GM19099 (cell line): Measurements from ENCODE around the gene MEI1.
A peak's percentile ranks its signal among the peaks of the same experiment; 100 is the strongest.

ENCODE experiments used
- POLR2A ChIP-seq: IDR thresholded peaks from 3 replicates; pipeline ENCODE4 v1.6.1; 2011; ENCODE audit warnings: low read depth; ENCODE audit not compliant: insufficient read length; ENCODE audit errors: extremely low read depth

Gene MEI1, protein sequence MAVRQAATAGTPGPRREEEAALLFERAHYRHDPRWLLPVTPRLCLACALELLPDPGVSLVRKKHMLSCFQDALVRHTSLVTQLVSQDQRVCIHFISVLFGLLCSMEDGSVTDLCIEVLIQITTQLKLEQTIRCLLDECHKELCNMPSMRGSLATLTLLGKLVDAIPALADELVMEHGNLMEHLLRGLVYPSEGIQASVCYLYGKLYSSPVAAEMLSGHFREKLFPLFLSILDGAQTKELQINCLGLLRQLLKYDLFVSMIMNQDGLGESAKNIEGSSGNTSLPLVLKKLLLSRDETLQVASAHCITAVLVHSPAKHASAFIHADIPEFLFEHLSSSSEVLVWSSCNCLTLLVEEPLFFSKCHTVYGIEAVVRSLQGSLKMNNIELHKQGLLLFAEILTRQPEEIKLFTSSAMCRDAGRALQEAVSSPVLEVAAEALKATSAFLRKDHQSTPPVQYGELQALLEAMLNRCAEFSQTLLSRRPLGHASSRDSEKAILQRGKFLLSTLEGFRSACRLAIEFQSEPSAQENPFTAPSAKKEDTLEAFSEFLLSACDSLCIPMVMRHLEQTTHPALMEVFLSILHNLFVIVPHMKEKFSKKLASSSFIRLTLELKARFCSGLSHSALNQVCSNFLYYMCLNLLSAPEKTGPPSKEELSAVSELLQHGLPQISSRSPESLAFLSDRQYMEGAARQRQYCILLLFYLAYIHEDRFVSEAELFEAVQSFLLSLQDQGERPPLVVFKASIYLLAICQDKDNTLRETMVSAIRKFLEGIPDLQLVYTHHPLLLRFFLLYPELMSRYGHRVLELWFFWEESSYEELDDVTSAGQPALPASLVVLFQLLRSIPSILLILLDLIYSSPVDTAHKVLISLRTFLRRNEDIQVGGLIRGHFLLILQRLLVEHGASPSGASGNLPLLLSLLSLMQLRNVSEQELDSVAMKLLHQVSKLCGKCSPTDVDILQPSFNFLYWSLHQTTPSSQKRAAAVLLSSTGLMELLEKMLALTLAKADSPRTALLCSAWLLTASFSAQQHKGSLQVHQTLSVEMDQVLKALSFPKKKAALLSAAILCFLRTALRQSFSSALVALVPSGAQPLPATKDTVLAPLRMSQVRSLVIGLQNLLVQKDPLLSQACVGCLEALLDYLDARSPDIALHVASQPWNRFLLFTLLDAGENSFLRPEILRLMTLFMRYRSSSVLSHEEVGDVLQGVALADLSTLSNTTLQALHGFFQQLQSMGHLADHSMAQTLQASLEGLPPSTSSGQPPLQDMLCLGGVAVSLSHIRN

DNA sequence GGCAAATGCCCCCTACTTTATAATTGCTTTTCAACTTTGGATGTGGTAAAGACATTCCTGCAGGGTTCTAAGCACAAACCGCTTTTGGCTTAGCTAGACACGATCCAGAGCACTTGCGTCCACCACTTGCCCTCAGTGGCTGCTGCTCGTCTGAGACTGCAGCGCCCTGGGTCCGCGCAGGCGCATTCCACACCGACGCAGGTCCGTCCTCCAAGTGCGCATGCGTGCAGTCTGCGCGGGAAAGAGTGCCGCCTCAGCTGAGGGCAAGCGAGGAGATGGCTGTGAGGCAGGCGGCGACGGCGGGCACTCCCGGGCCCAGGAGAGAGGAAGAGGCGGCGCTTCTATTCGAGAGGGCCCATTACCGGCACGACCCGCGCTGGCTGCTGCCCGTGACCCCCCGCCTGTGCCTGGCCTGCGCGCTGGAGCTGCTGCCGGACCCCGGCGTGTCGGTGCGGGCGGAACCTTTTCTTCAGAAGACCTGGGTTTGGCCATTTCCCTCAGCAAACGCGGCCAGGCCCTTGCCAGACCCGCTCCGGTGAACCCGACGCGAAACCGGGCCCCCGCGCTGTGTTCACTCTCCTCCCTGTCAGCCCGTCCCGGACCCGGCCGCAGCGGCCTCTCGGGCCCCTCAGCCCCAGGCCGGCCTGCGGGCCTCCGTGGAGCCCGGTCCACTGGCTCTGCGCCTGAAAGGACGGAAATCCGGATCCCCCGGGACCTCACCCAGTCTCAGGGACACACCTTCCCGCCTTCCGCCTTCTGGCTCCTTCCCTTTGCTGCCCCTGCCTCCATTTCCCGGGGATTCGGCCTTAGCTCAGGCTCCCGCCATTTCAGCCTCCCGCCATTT is at the start of gene MEI1:
TSS of gene MEI1 (plus strand) at position 240 of the 844 bp plus-strand sequence. CDS start at position 276, 36 bp downstream.
- TF ChIP-seq POLR2A = peak; percentile 52

DNA sequence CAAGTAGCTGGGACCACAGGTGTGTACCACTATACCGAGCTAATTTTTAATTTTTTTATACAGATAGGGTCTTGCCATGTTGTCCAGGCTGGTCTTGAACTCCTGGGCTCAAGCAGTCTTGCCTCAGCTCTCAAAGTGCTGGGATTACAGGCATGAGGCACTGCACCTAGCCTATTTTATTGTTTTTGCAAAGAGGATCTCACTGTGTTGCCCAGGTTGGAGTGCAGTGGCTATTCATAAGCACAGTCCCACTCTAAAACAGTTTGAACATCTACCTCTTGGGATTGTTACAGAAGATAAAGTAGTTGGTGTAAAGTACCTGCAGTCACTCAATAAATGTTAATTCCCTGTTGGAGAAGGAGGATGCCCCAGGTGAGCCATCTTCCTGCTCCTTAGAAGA is 49.1 kb upstream of the MEI1 start:
- TF ChIP-seq POLR2A = no peak

DNA sequence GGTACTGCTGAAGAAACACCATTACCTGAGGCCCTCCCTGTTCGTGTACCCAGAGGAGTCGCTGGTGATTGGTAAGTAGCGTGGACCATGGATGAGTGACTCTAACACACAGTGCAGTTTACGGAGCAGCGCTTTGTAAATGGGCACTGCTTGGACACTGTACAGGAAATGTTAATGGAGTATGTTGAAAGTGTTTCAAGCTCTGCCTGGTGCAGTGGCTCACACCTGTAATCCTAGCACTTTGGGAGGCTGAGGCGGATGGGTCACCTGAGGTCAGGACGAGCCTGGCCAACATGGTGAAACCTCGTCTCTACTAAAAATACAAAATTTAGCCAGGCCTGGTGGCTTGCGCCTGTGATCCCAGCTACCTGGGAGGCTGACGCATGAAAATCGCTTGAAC is 48.5 kb upstream of the MEI1 start:
- no peak for TF ChIP-seq POLR2A

DNA sequence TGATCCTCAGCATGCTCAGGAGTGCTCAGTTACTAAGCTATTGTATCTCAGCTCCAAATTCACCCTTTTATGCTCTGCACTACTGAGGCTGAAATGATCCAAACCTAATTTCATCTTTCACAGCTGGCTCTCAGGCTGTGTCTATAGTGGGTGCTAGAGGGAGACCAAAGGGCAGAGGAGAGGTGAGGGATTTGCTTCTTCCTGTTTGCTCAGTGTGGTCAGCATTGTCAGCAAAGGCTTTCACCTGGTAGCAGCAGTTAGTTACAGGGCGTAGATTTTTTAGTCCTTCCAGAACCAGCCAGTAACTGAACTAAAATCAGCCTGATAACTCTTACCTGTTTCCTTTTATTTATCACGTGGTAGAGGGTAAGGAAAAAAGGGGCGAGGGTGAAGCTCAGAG is 45.0 kb upstream of the MEI1 start:
- no peak for TF ChIP-seq POLR2A

DNA sequence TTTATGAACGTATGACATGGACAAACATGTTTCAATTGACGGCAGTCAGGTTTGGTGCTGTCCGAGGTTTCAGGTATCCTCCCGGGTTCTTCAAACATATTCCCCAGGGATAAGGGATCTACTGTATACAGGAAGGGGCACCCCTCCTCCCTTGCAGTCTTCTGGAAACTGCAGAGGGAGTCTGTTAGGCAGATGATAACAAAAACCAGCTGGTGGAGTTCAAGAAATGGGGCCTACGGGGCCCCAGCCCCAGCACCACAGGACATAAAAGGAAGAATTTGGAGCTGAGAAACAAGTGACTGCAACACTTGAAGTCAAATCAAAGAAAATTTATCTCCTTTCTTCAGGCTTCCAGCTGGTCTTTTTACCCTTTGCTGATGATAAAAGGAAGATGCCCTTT is 42.7 kb upstream of the MEI1 start:
- no peak for TF ChIP-seq POLR2A

DNA sequence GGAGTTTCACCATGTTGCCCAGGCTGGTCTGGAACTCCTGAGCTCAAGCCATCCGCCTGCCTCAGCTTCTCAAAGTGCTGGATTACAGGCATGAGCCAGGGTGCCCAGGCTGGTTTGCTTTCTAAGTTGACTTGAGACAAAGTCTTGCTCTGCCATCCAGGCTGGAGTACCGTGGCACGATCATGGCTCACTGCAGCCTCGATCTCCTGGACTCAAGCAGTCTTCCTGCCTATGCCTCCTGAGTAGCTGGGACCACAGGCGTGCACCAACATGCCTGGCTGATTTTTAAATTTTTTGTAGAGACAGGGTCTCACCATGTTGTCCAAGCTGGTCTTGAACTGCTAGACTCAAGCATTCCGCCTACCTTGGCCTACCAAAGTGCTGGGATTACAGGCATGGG is 41.6 kb upstream of the MEI1 start:
- no peak for TF ChIP-seq POLR2A

DNA sequence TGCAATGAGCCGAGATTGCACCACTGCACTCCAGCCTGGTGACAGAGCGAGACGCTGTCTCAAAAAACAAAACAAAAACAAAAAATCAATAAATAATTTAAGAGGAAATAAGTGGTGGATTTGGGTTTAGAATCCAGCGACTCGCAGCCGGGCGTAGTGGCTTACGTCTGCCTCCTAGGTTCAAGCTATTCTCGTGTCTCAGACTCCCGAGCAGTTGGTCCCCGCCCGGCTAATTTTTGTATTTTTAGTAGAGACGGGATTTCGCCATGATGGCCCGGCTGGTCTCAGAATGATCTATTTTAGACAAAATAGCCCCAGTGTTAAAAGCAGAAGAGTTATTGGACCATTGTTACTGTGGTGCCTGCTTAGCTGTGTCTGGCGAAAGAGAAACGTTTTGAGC is 40.4 kb upstream of the MEI1 start:
- TF ChIP-seq POLR2A = no peak

DNA sequence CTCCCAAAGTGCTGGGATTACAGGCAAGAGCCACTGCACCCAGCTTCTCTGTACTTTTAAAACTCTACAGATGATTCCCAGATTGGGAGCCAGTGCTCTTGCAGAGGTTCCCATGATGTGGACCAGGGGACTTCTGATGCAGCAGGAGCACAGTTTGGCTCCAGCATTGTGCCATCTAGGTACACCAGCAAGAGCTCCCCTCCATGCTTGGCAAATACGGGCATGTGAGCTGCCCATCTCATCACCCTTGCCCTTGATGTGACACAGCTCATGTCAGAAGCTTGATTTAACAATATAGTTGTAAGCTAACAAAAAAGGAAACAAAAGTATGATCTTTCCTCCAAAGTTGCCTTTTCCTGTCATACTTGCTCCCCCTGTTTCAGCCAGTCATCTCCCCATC is 39.4 kb upstream of the MEI1 start:
- TF ChIP-seq POLR2A = no peak

DNA sequence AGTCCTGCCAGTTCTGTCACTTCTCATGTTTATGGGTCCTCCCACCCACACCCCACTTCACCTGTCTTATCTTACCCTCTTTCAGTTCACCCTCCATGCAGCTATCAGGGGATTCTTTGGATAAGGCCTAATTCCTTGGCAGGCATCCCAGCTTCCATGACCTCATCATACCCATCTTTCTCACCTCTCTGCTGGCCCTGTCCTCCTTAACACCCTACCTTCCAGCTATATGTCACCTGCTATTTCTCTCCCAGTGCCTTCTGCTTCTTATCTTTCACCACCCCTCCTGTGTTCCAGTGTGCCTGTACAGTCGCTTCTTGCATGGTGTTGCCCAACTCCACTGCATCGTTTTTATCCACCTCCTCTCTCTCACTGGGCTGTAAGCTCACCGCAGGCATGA is 38.9 kb upstream of the MEI1 start:
- TF ChIP-seq POLR2A = no peak

DNA sequence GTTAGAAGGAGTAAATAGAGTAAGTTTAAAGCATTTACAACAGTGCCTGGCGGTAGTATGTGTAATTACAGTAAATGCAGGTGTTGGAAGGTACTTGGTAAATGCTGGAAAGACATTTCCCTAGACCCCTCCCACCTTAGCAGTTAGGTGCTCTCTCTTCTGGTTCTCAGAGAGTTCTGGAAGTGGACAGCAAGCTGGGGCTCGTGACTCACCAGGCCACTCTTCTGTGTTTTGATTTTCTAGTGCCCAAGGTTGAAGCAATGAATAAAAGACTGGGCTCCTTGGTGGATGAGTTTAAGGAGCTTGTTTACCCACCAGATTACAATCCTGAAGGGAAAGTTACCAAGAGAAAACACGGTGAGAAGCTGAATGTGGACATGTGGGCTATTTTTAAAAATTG is 38.2 kb upstream of the MEI1 start:
- no peak for TF ChIP-seq POLR2A

DNA sequence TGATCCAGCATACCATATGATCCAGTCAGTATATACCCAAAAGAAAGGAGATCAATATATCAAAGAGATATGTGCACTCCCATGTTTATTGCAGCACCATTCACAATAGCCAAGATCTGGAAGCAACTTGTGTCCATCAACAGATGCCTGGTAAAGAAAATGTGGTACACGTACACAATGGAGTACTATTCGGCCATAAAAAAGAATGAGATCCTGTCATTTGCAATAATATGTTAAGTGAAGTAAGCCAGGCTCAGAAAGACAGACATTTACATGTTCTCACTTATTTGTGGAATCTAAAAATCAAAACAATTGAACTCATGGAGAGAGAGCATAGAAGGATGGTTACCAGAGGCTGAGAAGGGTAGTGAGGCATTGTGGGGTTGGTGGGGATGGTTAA is 37.6 kb upstream of the MEI1 start:
- no peak for TF ChIP-seq POLR2A

DNA sequence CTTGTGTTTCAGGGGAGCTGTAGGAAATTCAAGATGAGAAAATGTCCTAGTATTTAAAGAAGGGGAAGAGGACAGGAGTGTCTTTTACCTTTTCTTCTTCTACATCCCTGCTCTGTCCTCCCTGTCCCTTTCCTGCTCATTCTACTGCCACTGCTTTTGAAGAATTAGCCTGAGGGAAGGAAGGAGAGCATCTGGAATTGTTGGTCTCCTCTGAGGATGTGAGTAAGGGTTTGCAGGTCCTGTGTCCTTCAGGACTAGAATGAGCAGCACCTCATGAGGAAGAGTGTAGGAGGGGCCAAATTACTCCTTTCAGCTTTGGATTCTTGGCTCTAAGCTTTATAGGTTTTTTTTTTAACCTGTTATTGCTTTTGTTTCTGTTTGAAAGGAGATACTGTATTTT is 34.8 kb upstream of the MEI1 start:
- no peak for TF ChIP-seq POLR2A

DNA sequence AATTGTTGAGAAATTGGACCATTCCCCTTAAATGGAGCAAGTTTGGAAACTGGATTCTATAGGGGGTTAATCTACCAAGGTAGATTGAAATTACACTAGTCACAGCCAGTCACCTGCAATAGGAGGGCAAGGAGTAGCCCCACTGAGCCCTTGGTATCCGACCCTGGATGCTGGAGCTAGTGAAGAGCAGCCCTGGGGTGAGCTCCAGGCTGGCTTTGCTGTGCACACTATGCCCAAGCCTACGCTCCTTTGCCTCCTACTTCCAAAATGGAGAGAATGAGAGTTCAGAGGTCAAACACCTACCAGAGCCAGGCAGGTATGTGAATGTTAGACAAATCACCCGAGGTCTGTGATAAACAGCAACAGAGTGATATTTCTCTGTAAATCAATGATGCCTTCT is 34.4 kb upstream of the MEI1 start:
- TF ChIP-seq POLR2A = no peak
